Psoas muscle (tissue), 8 donors: ENCODE results near the gene GPAT3. TPM values are rescaled to one million over a fixed set of nuclear protein-coding genes. Genes with fewer than 3 reads are reported as not detected.
A peak's percentile ranks its signal among the peaks of the same experiment; 100 is the strongest.

ENCODE experiments used
- ATAC-seq, 4 donors: fragments of 200-7000 bp; cut with Tn5 transposase; one replicate each; pipeline ENCODE4 v1.9.1; 2020; ENCODE audit warnings: moderate library complexity in 3 of 4, mild to moderate bottlenecking in 2 of 4
- DNase-seq, 2 donors: peaks; one replicate each; pipeline ENCODE4 v3.0.0-alpha.2; 2020
- H3K27ac ChIP-seq: fragments of 200-600 bp; one replicate; pipeline ENCODE4 v1.8.0; 2022
- H3K27me3 ChIP-seq, 3 donors: fragments of 200-600 bp in 1 of 3; one replicate each; pipeline versions ENCODE4 v1.6.1 to v1.8.0; 2013 to 2022; ENCODE audit warnings: low read length in 2 of 3, mild to moderate bottlenecking in 2 of 3, moderate library complexity in 1 of 3; ENCODE audit not compliant: insufficient read depth in 3 of 3
- H3K36me3 ChIP-seq, 2 donors: fragments of 200-600 bp in 1 of 2; one replicate each; pipeline versions ENCODE4 v1.6.1 to v1.8.0; 2013 to 2022; ENCODE audit warnings: low read depth in 1 of 2, mild to moderate bottlenecking in 1 of 2, moderate library complexity in 1 of 2; ENCODE audit not compliant: insufficient read depth in 1 of 2
- H3K4me1 ChIP-seq: fragments of 200-600 bp; one replicate; pipeline ENCODE4 v1.8.0; 2022
- H3K4me3 ChIP-seq: fragments of 200-600 bp; one replicate; pipeline ENCODE4 v1.8.0; 2022; ENCODE audit warnings: mild to moderate bottlenecking
- H3K9me3 ChIP-seq: fragments of 200-600 bp; one replicate; pipeline ENCODE4 v1.8.0; 2022
- WGBS, 3 donors: extraction: QIAGEN DNeasy Blood & Tissue Kit; methylation state at CpG; one replicate each; pipeline versions ENCODE4 v1.1.6 to v1.1.7; 2013; 5-methylcytosine and 5-hydroxymethylcytosine counted together
- intact Hi-C, 2 donors: fragments of 100-400 bp; cut with DNase I; formaldehyde crosslinking; loops; one replicate each; pipeline versions ENCODE4 v1.11.0 to v1.14.2; 2022
- polyA plus RNA-seq, 3 donors: library from polyadenylated mRNA; stranded (reverse); fragments of 200-250 nt; gene quantifications; one replicate each; pipeline ENCODE4 v1.2.3, GENCODE V29; 2013
- total RNA-seq, 4 donors: library from RNA; stranded (reverse); fragmentation: NEBNext Ultra II Directional in 2 of 4; extraction: Animal tissue kit (Norgen Biotek cat#: 25700) in 2 of 4; gene quantifications; one replicate each; pipeline versions ENCODE4 v1.2.1 to v1.2.4, GENCODE V29; 2021 to 2023
- TF ChIP-seq, protein P1 (sequence below): fragments of 200-600 bp; IDR thresholded peaks from one replicate; pipeline ENCODE4 v1.8.0; 2022; ENCODE audit warnings: antibody characterized with exemption
- donor health status: healthy with polysubstance abuse.
- donor health status: DM: no; HTN: no; CAD: no; lungs with moderate emphysema.
- donor health status: Bipolar disorder and iron deficiency.
- donor health status: healthy.
- donor health status: DM: yes; HTN: yes; CAD: no.
- donor health status: DM: no; HTN: no; CAD: no.
- donor health status: DM: no; HTN: no; CAD: no.
- donor health status: DM: yes; HTN: yes; CAD: no.

The GPAT3 gene
- total and polyA plus RNA-seq, 7 donors, result 18.9 to 108 (median 42.0) TPM

DNA sequence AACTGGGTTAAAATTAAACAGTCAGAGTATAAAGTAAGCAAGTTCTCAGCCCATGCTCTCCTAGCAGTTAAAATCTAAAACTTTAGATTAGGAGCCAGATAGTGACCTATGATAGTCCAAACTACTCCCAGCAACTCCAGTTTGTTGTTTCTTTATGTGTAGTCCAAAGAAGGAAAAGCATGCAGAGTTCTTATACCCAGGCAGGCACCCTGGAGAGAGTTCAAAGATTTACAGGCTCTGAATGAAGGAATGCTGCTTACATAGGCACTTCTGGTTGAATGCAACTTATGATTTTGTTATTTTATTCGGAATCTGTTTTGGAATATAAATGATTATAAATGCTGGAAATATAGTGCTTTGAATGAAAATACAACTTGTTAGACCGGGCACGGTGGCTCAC is 67.2 kb downstream of the GPAT3 start:
- Histone ChIP-seq H3K27me3 (no peaks in the 10 kb centered on the region), H3K27ac (peak overlapping the region; percentile 20), H3K4me1 (peaks cover 18% of the 10 kb centered on the region), H3K9me3 (no peaks in the 10 kb centered on the region), H3K4me3 (no peak overlapping the region), H3K36me3 (peaks cover 9 to 43% of the 10 kb centered on the region in 2 donors)
- intact Hi-C loops, result no loop called here
- 84 to 94% (median 91%) methylated on average over 3 of the region's 3 CpGs for WGBS, 3 donors
- ATAC-seq (no peak), DNase-seq (no peak)
- TF ChIP-seq, protein P1, sequence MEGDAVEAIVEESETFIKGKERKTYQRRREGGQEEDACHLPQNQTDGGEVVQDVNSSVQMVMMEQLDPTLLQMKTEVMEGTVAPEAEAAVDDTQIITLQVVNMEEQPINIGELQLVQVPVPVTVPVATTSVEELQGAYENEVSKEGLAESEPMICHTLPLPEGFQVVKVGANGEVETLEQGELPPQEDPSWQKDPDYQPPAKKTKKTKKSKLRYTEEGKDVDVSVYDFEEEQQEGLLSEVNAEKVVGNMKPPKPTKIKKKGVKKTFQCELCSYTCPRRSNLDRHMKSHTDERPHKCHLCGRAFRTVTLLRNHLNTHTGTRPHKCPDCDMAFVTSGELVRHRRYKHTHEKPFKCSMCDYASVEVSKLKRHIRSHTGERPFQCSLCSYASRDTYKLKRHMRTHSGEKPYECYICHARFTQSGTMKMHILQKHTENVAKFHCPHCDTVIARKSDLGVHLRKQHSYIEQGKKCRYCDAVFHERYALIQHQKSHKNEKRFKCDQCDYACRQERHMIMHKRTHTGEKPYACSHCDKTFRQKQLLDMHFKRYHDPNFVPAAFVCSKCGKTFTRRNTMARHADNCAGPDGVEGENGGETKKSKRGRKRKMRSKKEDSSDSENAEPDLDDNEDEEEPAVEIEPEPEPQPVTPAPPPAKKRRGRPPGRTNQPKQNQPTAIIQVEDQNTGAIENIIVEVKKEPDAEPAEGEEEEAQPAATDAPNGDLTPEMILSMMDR, result no peak

DNA sequence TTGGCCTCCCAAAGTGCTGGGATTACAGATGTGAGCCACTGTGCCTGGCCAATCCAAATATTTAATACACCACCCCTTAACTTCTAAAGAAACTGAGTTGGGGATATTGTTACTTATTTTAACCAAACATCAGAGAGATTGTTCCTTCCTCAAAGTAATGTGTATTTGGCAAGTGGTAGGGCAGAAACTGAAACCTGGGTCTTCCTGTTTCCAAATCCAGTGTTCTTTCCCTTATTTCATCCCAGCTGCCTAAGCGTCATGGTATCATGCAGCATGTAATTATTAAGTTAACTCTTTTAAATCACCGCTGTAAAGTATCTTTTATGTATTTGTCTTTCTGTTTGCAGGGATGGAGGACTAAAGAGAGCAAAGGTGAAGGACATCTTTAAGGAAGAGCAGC is 68.4 kb downstream of the GPAT3 start:
- no peak overlapping the region for H3K4me3 ChIP-seq
- TF ChIP-seq, protein P1, result no peak
- peaks cover 20% of the 10 kb centered on the region for H3K4me1 ChIP-seq
- intact Hi-C loops, result no loop called here
- no peaks in the 10 kb centered on the region for H3K9me3 ChIP-seq
- no peak for DNase-seq
- H3K36me3 ChIP-seq, result peaks cover 7 to 32% of the 10 kb centered on the region in 2 donors
- no peaks in the 10 kb centered on the region for H3K27me3 ChIP-seq
- H3K27ac ChIP-seq, result no peak overlapping the region
- ATAC-seq, result no peak
- WGBS, 3 donors, result 55 to 71% (median 66%) methylated on average over 2 of the region's 2 CpGs

DNA sequence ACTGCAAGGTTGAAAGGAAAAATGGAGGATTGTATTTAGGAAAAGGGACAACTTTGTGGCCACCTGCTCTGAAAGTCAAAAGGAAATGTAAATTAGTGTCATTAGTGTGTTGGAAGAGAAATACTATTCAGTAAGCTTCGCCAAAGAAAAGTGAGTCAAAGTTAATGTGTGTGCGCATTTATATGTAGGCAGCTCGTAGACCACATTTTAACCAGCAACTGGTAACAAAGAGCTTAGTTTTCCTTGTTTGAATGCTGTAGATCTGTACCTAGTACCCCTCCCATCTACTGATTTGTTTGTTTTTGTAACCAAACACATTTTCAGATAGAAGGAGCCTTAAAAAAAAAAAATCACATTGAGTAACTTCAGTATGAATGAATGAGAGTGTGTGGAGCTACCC is 69.3 kb downstream of the GPAT3 start:
- H3K36me3 ChIP-seq, result peaks cover 3 to 23% of the 10 kb centered on the region in 2 donors
- WGBS, 3 donors, result 74 to 93% (median 76%) methylated on average over 3 of the region's 3 CpGs
- intact Hi-C loops, result no loop called here
- H3K27me3 ChIP-seq, result no peaks in the 10 kb centered on the region
- TF ChIP-seq, protein P1, result no peak
- H3K27ac ChIP-seq, result peak overlapping the region; percentile 64
- no peak for ATAC-seq
- H3K4me1 ChIP-seq, result peaks cover 28% of the 10 kb centered on the region
- DNase-seq, result no peak
- H3K9me3 ChIP-seq, result no peaks in the 10 kb centered on the region
- H3K4me3 ChIP-seq, result no peak overlapping the region

DNA sequence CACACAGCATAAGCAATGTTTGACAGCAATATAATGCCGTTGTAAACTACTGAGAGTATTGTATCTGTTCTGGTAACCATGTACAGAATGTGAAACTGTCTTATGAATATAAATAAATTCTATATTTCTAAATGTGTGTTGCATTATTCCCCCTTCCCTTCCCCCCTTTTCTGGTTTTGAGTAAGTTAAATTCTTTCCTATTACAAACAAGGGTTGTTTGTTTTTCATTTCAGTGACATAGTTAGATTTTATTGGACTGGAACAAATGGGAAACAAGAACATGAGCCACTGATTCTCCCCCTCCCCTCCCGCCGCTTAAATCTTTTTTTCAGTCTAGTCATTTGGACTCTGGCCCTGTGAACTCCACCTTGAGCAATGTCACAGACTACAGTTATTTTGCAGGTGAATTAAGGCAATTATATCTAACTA is 69.8 kb downstream of the GPAT3 start:
- peaks cover 3 to 18% of the 10 kb centered on the region in 2 donors for H3K36me3 ChIP-seq
- DNase-seq (no peak), ATAC-seq (peak in 1 of 4 donors; percentile 35)
- intact Hi-C loops, result no loop called here
- no peaks in the 10 kb centered on the region for H3K9me3 ChIP-seq
- TF ChIP-seq, protein P1, result no peak
- peaks cover 28% of the 10 kb centered on the region for H3K4me1 ChIP-seq
- H3K27me3 ChIP-seq, result no peaks in the 10 kb centered on the region
- no peak overlapping the region for H3K4me3 ChIP-seq
- peak overlapping the region; percentile 64 for H3K27ac ChIP-seq
- WGBS, 3 donors, result 30 to 44% (median 33%) methylated on average over 3 of the region's 3 CpGs

DNA sequence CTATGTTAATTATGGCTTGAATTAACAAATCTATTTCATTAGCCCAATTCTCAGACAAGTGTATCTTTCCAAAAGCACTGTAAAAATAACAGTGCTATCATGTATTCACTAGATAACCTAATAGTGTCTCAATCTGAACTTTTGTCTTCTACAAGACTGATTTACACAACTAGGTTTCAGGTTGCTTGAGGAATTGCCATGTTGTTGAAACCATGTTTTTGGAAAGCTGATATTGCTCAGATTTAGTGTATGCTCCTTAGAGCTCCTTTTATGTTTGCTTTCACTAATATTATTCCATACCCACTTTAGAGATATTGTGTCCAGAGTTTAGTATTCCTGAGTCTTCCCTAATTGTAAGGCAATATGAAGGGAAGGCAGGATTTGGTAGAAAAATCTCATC is 70.6 kb downstream of the GPAT3 start:
- H3K36me3 ChIP-seq, result peaks cover 3 to 11% of the 10 kb centered on the region in 2 donors
- DNase-seq (no peak), ATAC-seq (peak in 2 of 4 donors; percentile 36 to 49)
- intact Hi-C loops, result no loop called here
- peak overlapping the region; percentile 64 for H3K27ac ChIP-seq
- no peak overlapping the region for H3K4me3 ChIP-seq
- no peaks in the 10 kb centered on the region for H3K9me3 ChIP-seq
- H3K4me1 ChIP-seq, result peaks cover 28% of the 10 kb centered on the region
- H3K27me3 ChIP-seq, result no peaks in the 10 kb centered on the region
- TF ChIP-seq, protein P1, result no peak
